ENCODE measurements around the gene ZBTB7A.

ZBTB7A gene

GRCh38 chr19:4066682-4067395 is at the start of gene ZBTB7A:
Gene ZBTB7A (minus strand): TSS chr19:4066899. CDS start chr19:4055232, 11,667 bp downstream.
- H3K27ac ChIP-seq: peak within 1 kb of the TSS; percentile 89
- DNase-seq (ENCODE audit: low read depth, low spot score): no peak

DNA sequence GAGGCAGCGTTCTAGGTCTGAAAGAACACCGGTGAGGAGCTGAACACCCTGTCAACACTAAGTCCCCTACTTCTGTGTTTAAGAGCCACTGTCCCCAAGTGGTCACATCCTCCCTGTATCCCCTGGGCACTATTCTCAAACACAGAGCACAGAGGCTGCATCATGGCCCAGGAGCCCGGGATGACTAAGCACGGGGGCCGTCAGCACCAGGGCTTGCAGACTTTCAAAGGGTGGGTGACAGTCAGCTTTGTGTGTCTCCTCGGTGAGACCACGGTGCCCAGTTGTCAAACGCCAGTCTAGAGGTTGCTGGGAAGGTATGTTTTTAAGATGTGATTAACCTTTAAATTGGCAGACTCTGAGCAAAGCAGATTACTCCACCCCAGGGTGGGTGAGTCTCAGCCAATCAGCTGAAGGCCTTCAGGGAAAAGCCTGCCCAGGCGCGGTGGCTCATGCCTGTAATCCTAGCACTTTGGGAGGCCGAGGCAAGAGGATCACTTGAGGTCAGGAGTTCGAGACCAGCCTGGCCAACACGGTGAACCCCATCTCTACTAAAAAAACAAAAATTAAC is 49.2 kb upstream of the ZBTB7A start:
- no peak overlapping the region for H3K27ac ChIP-seq

GRCh38 chr19:4115050-4115817 is 48.5 kb upstream of the ZBTB7A start:
- DNase-seq (ENCODE audit: low read depth, low spot score): no peak
- no peak overlapping the region for H3K27ac ChIP-seq

More for the DNA sequence above, 49.2 kb upstream of the ZBTB7A start:
- no peak for DNase-seq (ENCODE audit: low read depth, low spot score)

- no peak overlapping the region for H3K27ac ChIP-seq
- no peak for DNase-seq (ENCODE audit: low read depth, low spot score)
Observed at GRCh38 chr19:4114181-4114580, 47.5 kb upstream of the ZBTB7A start.

DNA sequence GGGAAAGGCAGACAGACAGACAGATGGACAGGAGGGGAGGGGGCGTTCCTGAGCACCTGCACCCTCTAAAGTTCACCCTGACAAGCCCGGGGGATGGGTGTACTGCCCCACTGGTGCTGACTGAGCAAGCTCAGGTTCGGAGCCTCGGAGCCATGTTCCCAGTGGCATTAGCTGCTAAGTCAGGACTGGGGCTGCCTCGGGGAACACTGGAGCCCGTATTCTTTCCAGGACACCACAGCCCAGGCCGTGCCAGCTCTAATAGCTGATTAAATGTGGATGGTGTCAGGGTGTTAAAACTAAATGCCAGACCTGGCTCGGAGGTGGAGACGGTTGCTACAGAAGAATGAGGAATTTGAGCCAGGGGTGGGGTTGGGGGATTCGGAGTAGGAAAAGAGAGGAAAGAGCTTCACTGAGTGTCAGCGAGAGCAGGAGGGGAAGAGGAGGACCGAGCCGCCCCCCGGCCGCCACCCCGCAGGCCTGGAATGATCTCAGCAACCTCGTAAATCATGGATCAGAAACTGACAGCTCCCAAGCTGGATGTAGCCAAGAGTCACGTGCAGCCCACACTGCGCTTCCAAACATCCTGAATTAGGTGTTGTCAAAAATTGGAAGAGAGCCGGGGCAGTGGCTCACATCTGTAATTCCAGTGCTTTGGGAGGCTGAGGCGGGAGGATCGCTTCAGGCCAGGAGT is 46.8 kb upstream of the ZBTB7A start:
- no peak for DNase-seq (ENCODE audit: low read depth, low spot score)
- H3K27ac ChIP-seq: no peak overlapping the region

DNA sequence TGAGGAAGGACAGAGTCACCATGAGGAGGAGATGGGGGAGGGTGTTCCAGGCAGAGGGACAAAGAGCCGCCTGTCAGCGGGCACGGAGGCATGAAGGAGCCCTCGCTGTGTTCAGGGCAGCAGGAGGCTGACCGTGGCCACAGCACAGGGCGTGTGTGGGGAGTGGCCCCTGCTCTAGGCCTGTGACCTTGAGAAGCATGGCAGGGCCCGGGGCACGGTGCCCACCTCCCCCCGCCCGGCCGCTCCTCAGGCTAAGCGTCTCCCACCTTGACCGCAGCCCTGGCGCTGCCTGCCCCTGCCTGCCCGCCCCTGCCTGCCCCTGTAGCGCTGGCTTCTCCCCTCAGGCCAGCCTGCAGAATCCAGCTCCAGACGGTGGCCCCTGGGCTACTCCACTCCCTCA is 45.7 kb upstream of the ZBTB7A start:
- DNase-seq (ENCODE audit: low read depth, low spot score): no peak
- H3K27ac ChIP-seq: no peak overlapping the region

DNA sequence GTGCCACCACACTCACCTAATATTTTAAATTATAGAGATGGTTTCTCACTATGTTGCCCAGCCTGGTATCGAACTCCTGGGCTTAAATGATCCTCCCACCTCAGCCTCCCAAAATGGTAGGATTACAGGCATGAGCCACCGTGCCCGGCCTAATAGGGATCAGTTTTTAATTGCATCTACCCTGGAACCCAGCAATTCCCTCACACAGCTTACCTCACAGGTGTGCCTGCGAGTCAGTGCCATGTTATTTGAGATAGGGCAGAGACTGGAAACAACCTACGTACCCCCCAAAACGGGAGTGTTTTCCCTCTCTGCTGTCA is 42.9 kb upstream of the ZBTB7A start:
- no peak for DNase-seq (ENCODE audit: low read depth, low spot score)
- no peak overlapping the region for H3K27ac ChIP-seq

- no peak for DNase-seq (ENCODE audit: low read depth, low spot score)
- H3K27ac ChIP-seq: no peak overlapping the region
Observed at GRCh38 chr19:4108767-4109625, 42.3 kb upstream of the ZBTB7A start.

DNA sequence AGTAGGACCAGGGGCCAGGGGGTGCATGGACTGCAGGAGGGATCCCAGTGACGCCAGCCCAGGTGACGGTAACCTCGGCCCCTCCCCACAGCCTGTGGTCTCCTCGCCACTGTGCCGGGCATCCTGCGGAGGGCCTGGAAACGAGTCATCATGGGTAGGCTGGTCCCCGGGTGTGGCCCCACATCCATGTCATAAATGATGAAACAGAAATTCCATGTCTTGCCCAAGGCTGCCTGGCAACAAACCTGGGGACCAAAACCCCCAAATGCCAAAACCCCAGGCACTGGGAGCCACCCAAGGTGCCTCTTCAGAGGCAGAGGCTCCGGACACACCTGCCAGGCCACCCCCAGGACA is 36.4 kb upstream of the ZBTB7A start:
- no peak for DNase-seq (ENCODE audit: low read depth, low spot score)
- peak overlapping the region; percentile 35 for H3K27ac ChIP-seq

- DNase-seq (ENCODE audit: low read depth, low spot score): no peak
- H3K27ac ChIP-seq: no peak overlapping the region
Observed at GRCh38 chr19:4102339-4103079, 35.8 kb upstream of the ZBTB7A start.

DNA sequence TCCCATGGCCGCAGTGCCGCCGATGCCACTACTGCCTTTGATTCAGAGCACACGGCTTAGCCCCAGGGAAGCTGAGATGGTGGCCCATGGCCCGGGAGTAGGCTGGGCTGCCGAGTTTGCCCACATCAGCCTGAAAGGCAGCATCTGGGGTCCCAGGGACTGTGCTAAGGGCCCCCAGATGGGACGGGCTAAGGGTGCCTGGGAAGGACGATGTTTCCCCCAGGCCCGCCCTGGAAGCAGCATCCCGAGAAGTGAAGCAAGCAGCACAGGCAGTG is 34.7 kb upstream of the ZBTB7A start:
- DNase-seq (ENCODE audit: low read depth, low spot score): no peak
- H3K27ac ChIP-seq: no peak overlapping the region

GRCh38 chr19:4100647-4101495 is 34.2 kb upstream of the ZBTB7A start:
- DNase-seq (ENCODE audit: low read depth, low spot score): no peak
- H3K27ac ChIP-seq: no peak overlapping the region

DNA sequence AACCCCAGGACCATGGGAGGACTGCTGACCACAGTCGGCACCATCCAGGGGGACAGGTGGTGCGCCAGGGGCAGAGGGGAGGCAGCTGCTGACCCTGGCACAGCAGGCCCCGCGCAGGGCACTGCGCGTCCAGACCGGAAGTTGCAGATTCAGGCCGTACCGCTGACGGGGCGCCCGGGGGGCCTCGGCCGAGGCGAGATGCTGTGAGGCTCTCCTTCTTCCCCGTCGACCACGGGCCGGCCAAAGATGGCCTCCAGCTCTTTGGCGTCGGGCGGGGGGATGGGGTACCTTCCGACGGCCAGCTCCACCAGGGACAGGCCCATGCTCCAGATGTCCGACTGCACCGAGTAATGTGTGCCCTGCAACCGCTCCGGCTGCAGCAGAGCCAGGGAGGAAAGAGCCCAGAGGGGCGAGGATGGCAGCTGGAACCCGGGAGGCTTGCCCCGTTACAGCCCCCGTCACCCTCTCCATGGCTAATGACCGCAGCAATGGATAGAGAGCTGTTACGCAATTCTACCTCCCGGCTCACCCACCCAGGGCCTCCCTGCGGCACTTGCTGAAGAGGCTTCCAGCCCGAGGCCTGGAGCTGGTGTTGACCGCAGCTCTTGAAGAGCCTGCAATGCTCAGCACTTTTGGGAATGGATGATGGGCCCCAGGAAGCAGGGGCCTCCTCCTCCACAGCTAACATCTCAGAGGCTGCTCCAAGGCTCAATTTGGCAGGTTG is 32.5 kb upstream of the ZBTB7A start:
- DNase-seq (ENCODE audit: low read depth, low spot score): no peak
- H3K27ac ChIP-seq: no peak overlapping the region

DNA sequence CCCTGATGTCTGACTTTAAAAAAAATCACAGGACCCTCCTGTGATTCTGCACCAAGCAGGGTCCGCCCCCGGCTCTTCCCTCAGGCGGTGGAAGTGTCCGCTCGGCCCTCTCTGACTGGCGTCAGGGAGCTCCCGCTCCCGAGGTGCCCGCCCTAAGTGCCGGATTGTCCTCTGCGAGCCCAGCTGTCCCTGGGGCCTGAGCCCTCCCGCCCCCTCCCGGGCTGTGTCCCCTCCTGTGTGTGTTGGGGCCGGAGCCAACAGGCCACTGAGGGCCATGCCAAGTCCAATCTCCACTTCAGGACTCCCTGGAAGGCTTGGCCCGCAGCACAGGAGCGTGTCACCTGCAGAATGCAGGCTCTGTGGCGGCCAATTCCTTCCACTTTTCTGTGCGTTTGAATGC is 31.8 kb upstream of the ZBTB7A start:
- DNase-seq (ENCODE audit: low read depth, low spot score): no peak
- no peak overlapping the region for H3K27ac ChIP-seq

- no peak for DNase-seq (ENCODE audit: low read depth, low spot score)
- no peak overlapping the region for H3K27ac ChIP-seq
Observed at GRCh38 chr19:4097501-4097900, 30.8 kb upstream of the ZBTB7A start.

DNA sequence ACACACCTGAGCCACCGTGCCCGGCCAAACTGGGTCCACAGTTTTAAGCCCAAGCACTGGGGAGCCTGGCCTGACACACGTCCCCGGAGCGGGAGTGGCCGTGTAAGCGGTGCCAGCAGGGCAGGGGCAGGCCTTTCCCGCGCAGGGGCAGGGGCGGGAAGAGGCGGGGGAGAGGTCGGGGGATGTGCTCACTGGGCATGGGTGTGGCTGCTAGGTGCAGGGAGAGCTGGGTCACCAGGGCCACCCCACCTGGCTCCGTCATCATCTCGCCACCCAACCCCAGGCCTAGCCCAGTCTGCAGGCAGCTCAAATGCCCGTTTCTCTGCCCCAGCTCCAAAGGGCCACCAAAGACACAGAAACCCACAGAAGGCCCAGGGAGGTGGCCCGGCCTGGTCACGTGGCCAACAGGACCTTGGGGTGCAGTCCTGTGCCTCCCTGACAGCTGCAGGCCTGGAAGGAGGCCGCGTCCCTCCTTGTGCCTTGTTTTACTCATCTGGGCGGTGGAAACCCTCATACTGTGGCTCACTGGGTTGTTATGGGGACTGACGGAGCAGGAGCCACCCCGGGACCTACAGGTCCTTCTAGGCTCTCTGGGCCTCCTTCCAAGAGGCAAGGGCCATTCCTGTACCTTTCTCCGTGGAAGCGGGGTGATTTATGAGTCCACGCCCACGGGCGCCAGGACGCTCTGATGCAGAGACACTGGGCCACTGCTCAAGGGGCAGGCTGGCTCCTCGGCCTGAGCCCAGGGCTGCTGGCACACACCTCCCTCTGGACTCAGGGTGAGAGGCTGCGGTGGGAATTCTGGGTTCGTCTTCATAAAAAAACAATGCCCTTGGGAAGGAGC is 29.6 kb upstream of the ZBTB7A start:
- no peak for DNase-seq (ENCODE audit: low read depth, low spot score)
- no peak overlapping the region for H3K27ac ChIP-seq

DNA sequence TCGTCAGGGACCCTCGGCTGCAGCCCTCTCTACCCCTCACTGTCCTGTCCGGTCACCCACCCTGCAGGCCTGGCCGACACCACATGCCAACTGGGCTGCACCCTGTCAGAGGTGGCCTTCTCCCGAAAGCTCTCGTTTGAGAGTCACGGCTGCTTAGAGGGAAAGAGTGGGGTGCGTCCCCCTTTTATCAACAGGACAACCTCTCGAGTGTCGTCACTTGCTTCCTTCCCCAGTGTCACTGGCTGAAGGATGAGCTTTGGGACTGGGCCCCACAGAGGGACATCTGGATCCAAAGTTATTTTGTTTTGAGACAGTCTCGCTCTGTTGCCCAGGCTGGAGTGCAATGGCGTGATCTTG is 28.8 kb upstream of the ZBTB7A start:
- H3K27ac ChIP-seq: no peak overlapping the region
- DNase-seq (ENCODE audit: low read depth, low spot score): no peak

All from epithelial cell of prostate (primary cell).